GM21423 (cell line): ENCODE results near the gene ASTN2.

Experiments used
- ATAC-seq: cut with Tn5 transposase; IDR thresholded peaks from one replicate; pipeline ENCODE4 v1.9.1; 2021; ENCODE audit warnings: mild to moderate bottlenecking, moderate library complexity; ENCODE audit not compliant: unreplicated experiment

ASTN2 gene

GRCh38 chr9:117182046-117182445, 232.8 kb downstream of the ASTN2 start:
- ATAC-seq = no peak

GRCh38 chr9:117180896-117181445, 233.9 kb downstream of the ASTN2 start:
- no peak for ATAC-seq

DNA sequence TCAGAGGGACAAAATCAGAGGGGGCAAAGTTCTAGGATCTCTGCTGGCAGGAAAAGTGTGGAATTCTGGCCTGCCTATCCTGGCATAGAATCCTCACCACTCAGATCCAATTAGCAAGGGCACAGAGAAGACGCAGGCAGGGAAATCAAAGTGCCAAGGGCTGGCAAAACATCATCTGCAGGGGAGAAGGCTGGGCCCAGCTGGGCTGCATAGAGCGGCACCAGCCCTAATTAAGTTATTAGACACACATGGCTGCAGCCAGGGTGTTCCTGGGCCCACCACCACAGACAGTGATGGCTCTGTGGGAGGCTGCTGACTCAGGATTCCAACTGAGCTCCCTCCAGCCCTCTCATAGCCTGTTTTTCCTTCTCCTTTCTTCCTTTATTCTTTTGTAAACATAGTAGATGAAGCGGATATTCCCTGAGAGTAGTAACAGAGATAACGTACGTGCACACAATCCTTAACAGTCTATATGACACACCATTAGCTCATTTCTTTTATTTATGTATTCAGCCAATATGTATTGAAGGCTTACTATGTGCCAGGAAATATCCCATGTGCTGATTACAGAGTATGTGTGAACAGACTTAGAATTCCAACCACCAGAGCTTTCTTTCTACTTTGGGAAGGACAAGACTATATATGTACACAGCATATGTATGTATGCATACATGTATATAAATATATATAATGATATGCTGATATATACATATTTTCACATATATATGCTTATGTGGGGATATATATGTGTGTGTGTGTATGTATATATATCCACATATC, 236.1 kb downstream of the ASTN2 start:
- no peak for ATAC-seq

GRCh38 chr9:117170567-117170966, 244.3 kb downstream of the ASTN2 start:
- ATAC-seq = no peak

DNA sequence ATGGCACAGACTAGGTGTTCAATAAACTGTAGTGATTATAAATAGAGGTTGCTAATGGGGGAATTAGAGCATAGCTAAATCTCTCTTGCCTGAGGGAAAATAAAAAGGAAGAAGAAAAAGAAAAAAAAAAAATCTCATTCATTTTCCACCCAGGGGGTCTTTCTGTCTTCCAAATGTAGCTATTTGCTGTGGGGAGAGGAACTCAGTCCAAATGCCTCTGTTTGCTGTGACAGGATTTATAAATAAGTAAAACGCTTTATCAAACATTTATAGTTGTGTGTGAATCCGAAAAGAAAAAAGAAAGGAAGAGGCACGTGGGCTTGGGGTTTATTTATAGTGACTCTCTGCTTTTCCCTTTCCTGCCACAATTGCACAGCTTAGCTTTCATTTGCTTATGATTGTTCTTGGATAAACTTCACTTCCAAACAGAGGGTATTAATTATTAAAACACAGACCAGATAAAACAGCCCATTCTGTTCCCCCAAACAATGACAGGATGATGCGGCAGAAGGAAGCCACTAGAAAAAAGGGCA, 245.7 kb downstream of the ASTN2 start:
- no peak for ATAC-seq

DNA sequence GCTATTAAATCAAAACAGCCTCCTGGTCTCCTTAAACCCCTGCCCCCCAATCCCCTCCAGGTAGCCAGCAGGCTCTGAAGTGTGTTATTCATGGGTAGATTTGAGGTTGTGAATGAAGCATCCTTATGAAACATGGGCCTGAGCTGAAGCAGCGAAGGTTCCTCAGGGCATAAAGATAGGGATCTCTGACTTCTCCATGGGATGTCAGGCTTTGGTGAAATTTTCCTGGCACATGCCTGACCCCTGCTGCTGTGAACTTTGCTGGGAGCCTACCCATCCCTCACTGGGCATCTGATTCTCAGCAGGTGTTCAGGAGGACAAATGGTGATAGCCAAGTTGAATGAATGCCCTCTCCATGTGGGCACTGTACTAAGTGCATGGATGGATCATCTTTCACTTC, 250.3 kb downstream of the ASTN2 start:
- ATAC-seq = no peak

- ATAC-seq = no peak
Observed at GRCh38 chr9:117160254-117160653, 254.6 kb downstream of the ASTN2 start.

DNA sequence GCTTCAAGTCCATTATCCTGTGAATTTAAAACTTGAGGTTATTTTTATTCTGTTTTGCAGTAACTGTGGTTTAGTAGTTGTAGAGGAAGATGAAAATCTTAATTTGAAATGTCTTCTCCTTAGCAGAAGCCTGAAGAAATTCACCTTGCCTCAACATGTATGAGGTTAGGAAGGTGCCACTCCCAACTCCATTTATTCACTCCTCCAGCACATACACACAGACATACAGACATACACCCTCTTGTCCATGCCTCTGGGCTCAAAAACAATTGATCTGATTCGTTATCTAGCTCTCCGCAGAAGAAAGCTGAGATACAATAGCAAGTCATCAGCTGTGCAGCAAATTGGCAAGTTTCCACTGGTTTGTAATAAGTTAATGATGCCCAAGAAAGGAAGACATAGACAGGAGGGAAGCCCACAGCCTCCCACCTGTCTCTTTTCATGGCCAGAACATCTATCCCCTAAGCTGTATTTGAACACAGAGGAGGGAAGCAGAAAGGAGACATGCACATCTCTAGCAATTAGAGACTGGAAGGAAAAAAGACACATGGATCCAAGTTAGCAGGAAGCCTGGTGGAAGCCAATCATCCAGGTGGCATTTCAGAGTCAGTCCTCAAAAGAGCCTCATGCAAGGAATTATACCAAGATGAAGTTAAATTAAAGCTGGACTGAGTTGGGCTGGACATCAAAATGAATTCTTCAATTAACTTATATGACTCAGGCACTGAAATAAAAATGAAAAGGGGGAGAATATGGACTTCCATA, 257.9 kb downstream of the ASTN2 start:
- no peak for ATAC-seq

GRCh38 chr9:117156144-117156688, 258.6 kb downstream of the ASTN2 start:
- no peak for ATAC-seq

DNA sequence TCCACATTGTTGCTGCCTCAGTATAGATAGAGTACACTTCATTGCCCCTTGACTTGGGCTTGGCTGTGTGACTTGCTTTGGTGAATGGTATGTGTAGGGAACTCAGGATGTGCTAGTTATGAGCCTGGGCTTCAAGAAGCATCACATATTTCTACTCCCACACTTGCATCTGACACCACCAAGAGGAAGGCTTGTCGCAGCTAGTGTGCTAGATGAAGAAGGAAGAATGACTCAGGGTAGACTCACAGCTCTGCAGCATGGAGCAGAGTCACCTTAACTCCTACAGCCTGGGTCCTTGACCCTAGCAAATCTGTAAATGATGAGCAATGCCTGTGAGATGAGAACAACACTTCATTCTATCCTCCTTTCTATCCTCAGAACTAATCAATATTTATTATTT, 261.8 kb downstream of the ASTN2 start:
- no peak for ATAC-seq

DNA sequence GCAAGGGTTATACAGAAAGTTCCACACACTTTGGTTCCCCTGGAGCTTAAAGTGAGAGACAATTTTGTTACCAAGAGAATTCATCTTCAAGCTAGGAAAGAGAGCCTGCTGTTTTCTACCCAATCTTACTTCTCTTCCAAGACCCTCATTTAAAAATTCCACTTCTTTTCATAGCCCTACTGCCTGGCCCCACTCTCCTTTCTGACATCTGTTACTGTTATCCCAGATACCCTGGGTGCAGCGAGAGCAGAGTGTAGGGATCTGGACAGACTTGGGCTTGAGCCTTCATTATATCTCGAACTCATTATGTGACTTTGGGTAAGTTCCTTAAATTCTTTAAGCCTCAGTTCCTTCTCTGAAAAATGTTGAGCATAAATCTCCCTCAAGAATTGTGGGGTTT, 263.1 kb downstream of the ASTN2 start:
- ATAC-seq = no peak

DNA sequence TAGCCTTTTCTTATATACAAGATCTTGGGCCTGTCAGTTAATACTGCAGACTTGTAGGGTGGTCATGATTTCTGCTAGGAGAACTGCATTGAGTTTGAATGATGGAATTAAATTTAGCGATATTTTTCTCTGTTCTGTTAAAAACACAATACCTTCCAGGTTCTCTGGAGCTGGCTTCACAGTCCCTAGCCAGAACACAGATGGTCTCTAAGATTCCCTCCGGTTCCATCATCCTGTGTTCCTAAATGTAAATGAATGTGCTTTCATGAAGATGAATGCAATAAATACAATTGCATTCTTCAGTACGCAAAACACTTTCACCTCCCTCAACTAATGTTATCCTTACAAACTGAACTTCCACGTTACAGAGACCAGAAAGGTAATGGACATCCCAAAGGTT, 264.9 kb downstream of the ASTN2 start:
- ATAC-seq = no peak

DNA sequence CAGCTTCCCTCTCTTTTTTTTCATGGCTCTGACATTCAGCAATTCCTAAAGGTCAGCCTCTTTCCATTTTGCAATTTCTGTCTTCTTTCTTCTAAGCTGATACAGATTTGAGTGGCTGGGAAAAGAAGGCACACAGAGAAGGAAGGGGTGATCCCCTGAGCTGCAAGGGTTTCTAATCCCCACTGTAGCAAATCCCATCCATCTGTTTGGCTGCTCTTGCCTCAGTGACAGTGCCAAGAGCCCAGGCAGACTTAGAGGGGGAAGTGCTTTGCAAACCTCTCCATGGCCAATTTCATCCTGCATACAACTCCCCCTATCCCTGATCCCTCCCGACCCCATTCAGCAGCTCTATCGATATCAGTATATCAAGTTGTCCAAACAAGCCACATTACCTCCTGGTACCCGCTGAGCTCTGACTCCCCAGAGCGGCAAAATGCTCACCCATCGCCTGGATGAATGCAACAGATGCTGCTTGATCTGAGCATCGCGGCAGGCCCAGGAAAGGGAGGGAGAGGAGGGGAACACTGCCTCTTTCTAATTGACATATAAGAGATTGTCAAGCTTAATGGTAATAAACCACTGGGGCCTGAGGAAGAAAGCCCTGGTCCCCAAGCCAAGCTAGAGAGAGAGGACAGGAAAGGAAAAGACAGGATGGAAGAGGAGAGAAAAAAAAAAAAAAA, 268.9 kb downstream of the ASTN2 start:
- no peak for ATAC-seq

- ATAC-seq = no peak
Observed at GRCh38 chr9:117145081-117145480, 269.8 kb downstream of the ASTN2 start.

DNA sequence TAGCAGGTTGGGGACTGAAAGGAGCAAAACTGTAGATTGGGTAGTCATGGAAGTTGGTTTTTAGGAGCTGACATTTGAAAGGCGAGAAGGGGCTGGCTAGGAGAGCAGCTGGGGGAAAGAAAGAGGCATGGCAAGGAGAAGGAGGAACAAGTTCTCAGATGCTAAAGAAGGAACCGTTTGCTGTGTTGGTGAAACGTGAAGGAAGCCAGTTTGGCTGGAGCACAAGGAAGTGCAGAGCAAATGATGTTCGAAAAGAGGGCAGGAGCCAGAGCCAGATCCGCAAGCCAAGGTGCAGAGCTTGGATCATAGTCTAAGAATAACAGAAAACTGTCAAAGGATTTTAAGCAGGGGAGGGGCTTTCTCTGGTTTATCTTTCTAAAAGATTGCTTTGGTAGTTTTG, 276.6 kb downstream of the ASTN2 start:
- no peak for ATAC-seq

- ATAC-seq = no peak
Observed at GRCh38 chr9:117136461-117136860, 278.4 kb downstream of the ASTN2 start.

DNA sequence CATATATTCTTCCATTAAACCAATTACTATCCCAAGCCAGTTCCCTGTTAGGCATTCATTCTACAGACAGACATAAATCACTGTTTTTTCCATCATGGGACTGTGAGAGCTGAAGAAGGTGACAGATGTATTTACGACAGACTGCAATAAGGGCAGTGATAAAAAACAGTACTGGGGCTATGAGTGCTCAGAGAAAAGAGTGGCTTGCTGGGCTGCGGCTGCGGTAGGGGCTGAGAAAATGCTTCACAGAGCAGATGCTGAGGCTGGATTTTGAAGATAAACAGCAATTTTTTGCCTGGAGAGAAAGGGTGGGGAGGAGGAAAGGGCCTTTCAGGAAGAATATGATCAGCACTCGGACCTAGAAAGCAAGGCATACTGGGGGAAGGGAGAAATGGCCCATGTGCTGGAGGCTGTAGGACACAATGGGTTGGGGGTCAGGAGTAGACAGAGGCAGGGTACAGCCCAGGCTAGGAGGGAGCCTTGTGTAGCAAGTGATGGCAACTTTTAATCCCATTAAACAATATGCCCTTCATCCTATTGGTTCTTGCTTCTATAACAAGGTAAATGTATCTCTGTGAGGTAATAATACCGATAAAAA, 279.3 kb downstream of the ASTN2 start:
- no peak for ATAC-seq

- ATAC-seq = no peak
Observed at GRCh38 chr9:117134826-117135500, 279.9 kb downstream of the ASTN2 start.

DNA sequence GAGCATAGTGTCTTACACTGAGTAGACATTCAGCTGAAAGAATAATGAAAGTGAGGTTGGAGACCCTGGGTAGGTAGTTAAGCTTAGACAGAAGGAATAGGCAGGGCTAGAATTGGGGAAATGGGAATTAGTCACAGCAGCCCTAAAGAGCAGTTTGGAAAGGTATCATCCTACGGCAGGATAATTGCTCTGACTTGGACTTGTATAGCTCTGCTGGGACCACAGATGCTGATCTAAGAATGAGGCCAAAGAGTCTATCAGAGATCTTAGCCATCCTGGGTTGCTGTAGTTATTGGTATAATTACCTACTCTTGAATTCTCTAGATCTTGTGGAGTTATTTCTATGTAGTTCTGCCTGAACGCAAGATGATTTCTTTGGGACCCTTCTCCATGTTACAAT, 288.0 kb downstream of the ASTN2 start:
- no peak for ATAC-seq

- ATAC-seq = no peak
Observed at GRCh38 chr9:117125531-117125930, 289.3 kb downstream of the ASTN2 start.
